Nephron progenitor cell (in vitro differentiated cells): ENCODE results near the gene HCN2.

Experiments used
- DNase-seq: peaks from one replicate; pipeline ENCODE4 v3.0.0; 2021
- H3K27ac Mint-ChIP-seq: 2 replicates; pipeline ENCODE4 v1.8.0; 2021; ENCODE audit warnings: mild to moderate bottlenecking, moderate library complexity, mixed read lengths
- H3K27me3 Mint-ChIP-seq: 2 replicates; pipeline ENCODE4 v1.8.0; 2021; ENCODE audit warnings: mild to moderate bottlenecking, low read depth, mixed read lengths; ENCODE audit not compliant: poor library complexity
- H3K36me3 Mint-ChIP-seq: 2 replicates; pipeline ENCODE4 v1.8.0; 2021; ENCODE audit warnings: low read depth, mixed read lengths
- H3K4me1 Mint-ChIP-seq: 2 replicates; pipeline ENCODE4 v1.8.0; 2021; ENCODE audit warnings: mixed read lengths
- H3K4me3 Mint-ChIP-seq: 2 replicates; pipeline ENCODE4 v1.8.0; 2021; ENCODE audit warnings: mild to moderate bottlenecking, moderate library complexity, mixed read lengths
- H3K9me3 Mint-ChIP-seq: 2 replicates; pipeline ENCODE4 v1.8.0; 2021; ENCODE audit warnings: mild to moderate bottlenecking, moderate library complexity, mixed read lengths
- TF ChIP-seq, protein P1 (sequence below): fragments of 200-600 bp; sonication (generic); IDR thresholded peaks from 2 replicates; pipeline ENCODE4 v1.5.0; 2021; ENCODE audit warnings: antibody characterized with exemption

The HCN2 gene

DNA sequence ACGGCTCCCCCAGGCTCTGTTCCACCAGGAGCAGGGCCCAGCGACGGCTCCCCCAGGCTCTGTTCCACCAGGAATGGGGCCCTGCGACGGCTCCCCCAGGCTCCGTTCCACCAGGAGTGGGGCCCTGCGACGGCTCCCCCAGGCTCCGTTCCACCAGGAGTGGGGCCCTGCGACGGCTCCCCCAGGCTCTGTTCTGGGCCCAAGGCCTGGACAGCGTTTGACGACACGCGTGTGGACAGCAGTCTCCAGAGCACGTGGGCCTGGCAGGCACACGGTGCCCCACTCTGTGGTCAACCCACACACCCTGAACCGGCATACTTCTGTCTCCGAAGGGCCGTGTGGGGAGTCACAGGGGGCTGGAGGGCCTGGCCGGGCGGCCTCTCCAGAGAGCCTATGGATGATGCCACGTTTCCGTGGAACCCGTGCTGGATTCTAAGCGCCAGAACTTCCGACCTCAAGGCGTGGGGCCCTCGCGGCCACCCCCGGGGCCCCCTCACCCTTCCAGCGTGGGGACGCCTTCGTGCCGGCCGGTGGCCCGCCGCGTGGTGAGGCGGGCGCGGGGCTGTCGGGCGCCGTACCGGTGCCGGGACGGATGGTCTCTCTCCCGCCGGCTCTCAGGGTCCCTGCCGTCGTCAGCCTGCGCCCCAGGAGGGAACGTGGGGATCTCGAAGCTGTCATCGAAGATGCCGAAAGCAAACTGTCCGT lies 61.6 kb downstream of the HCN2 start:
- no peaks in the 10 kb centered on the region for H3K9me3 Mint-ChIP-seq
- peaks cover 16% of the 10 kb centered on the region for H3K4me1 Mint-ChIP-seq
- DNase-seq, result no peak
- H3K36me3 Mint-ChIP-seq, result peaks cover 7% of the 10 kb centered on the region
- TF ChIP-seq, protein P1, sequence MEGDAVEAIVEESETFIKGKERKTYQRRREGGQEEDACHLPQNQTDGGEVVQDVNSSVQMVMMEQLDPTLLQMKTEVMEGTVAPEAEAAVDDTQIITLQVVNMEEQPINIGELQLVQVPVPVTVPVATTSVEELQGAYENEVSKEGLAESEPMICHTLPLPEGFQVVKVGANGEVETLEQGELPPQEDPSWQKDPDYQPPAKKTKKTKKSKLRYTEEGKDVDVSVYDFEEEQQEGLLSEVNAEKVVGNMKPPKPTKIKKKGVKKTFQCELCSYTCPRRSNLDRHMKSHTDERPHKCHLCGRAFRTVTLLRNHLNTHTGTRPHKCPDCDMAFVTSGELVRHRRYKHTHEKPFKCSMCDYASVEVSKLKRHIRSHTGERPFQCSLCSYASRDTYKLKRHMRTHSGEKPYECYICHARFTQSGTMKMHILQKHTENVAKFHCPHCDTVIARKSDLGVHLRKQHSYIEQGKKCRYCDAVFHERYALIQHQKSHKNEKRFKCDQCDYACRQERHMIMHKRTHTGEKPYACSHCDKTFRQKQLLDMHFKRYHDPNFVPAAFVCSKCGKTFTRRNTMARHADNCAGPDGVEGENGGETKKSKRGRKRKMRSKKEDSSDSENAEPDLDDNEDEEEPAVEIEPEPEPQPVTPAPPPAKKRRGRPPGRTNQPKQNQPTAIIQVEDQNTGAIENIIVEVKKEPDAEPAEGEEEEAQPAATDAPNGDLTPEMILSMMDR, result no peak
- no peaks in the 10 kb centered on the region for H3K27me3 Mint-ChIP-seq
- H3K4me3 Mint-ChIP-seq, result no peak overlapping the region
- H3K27ac Mint-ChIP-seq, result no peak overlapping the region

GRCh38 chr19:651991-652390 lies 62.3 kb downstream of the HCN2 start:
- Mint-ChIP-seq H3K36me3 (peaks cover 5% of the 10 kb centered on the region), H3K27me3 (no peaks in the 10 kb centered on the region), H3K27ac (no peak overlapping the region), H3K4me3 (no peak overlapping the region), H3K9me3 (no peaks in the 10 kb centered on the region), H3K4me1 (peaks cover 17% of the 10 kb centered on the region)
- TF ChIP-seq, protein P1, result no peak
- no peak for DNase-seq

DNA sequence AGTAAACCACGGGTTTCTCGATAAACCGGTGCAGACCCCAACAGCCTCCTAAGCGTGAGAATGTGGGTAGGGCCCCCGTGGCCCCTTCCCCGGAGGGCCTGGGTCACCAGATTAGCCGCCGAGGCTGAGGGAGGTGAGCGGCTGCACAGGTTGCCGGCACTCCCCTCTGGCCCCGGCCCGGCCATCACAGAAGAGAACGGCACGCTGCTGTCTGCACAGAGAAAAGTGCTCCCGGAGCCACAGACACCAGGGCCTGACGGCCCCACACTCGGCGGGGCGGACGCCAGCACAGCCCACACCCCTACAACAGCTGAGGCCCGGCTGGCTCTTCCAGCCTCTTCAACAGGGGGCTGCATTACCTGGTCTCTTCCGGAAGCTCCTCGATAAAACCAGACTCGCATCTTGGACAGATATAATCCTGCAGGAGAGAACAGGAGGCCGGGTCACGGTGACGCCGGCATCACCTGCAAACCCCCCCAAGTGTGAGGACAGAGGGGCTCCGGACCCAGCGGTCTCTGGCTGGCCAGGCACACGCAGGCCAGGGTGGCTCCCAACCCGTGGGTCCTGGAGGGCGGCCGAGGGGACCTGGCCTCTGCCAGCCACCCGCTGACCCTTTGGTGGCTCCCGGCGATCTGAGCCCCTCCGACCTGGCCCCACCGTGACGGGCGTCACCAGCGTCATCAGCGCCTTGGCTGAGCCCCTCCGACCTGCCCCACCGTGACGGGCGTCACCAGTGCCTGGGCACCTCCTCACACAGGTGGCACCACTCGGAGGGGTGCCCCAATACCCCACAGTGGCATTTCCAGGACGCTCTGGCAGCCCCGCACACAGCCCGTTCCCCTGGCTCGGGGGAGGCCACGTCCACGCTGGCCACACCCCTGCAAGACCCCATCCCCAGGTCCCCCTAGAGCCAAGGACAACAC lies 63.0 kb downstream of the HCN2 start:
- H3K4me1 Mint-ChIP-seq, result peaks cover 17% of the 10 kb centered on the region
- no peaks in the 10 kb centered on the region for H3K27me3 Mint-ChIP-seq
- TF ChIP-seq, protein P1, result no peak
- no peak overlapping the region for H3K27ac Mint-ChIP-seq
- H3K4me3 Mint-ChIP-seq, result no peak overlapping the region
- DNase-seq, result no peak
- peaks cover 5% of the 10 kb centered on the region for H3K36me3 Mint-ChIP-seq
- H3K9me3 Mint-ChIP-seq, result no peaks in the 10 kb centered on the region

GRCh38 chr19:653425-653824 lies 63.7 kb downstream of the HCN2 start:
- TF ChIP-seq, protein P1, result no peak
- peaks cover 5% of the 10 kb centered on the region for H3K36me3 Mint-ChIP-seq
- no peak overlapping the region for H3K4me3 Mint-ChIP-seq
- peaks cover 17% of the 10 kb centered on the region for H3K4me1 Mint-ChIP-seq
- no peaks in the 10 kb centered on the region for H3K9me3 Mint-ChIP-seq
- H3K27ac Mint-ChIP-seq, result peak overlapping the region; percentile 87
- H3K27me3 Mint-ChIP-seq, result no peaks in the 10 kb centered on the region
- DNase-seq, result no peak

GRCh38 chr19:655691-656090 lies 66.0 kb downstream of the HCN2 start:
- Mint-ChIP-seq H3K4me1 (peaks cover 27% of the 10 kb centered on the region), H3K27ac (peak overlapping the region; percentile 97), H3K9me3 (no peaks in the 10 kb centered on the region), H3K36me3 (peaks cover 5% of the 10 kb centered on the region), H3K27me3 (no peaks in the 10 kb centered on the region), H3K4me3 (no peak overlapping the region)
- TF ChIP-seq, protein P1, result no peak
- no peak for DNase-seq
